GM19193 (cell line): ENCODE results near the gene ST8SIA1.

ENCODE experiments used
- POLR2A ChIP-seq: IDR thresholded peaks from 4 replicates; pipeline ENCODE4 v1.6.1; 2011; ENCODE audit not compliant: insufficient read depth, insufficient read length; ENCODE audit errors: extremely low read depth

The ST8SIA1 gene

GRCh38 chr12:22334410-22335100 is at the start of gene ST8SIA1:
Gene ST8SIA1, minus strand, starts transcription at chr12:22334707. Its CDS starts 475 bp downstream, at chr12:22334232.
- no peak for TF ChIP-seq POLR2A

GRCh38 chr12:22380031-22380430 is 45.5 kb upstream of the ST8SIA1 start:
- no peak for TF ChIP-seq POLR2A

- TF ChIP-seq POLR2A = no peak
These were observed 43.4 kb upstream of the ST8SIA1 start for GRCh38 chr12:22377731-22378496.

- no peak for TF ChIP-seq POLR2A
These were observed 40.0 kb upstream of the ST8SIA1 start for GRCh38 chr12:22374508-22374907.

GRCh38 chr12:22372277-22372837 is 37.9 kb upstream of the ST8SIA1 start:
- no peak for TF ChIP-seq POLR2A

- TF ChIP-seq POLR2A = no peak
These were observed 31.7 kb upstream of the ST8SIA1 start for GRCh38 chr12:22366181-22366580.

- no peak for TF ChIP-seq POLR2A
These were observed 27.3 kb upstream of the ST8SIA1 start for GRCh38 chr12:22361785-22362184.

GRCh38 chr12:22360774-22361173 is 26.3 kb upstream of the ST8SIA1 start:
- no peak for TF ChIP-seq POLR2A

- no peak for TF ChIP-seq POLR2A
These were observed 23.0 kb upstream of the ST8SIA1 start for GRCh38 chr12:22357531-22357930.

GRCh38 chr12:22356231-22356630 is 21.7 kb upstream of the ST8SIA1 start:
- TF ChIP-seq POLR2A = no peak

- TF ChIP-seq POLR2A = no peak
These were observed 20.6 kb upstream of the ST8SIA1 start for GRCh38 chr12:22355011-22355580.

GRCh38 chr12:22353615-22354325 is 19.3 kb upstream of the ST8SIA1 start:
- TF ChIP-seq POLR2A = no peak

- TF ChIP-seq POLR2A = no peak
These were observed 16.4 kb upstream of the ST8SIA1 start for GRCh38 chr12:22350886-22351285.

- no peak for TF ChIP-seq POLR2A
These were observed 13.7 kb upstream of the ST8SIA1 start for GRCh38 chr12:22348208-22348607.

- no peak for TF ChIP-seq POLR2A
These were observed 5.6 kb upstream of the ST8SIA1 start for GRCh38 chr12:22340143-22340542.
